ENCODE data around the gene HIVEP1.

Gene HIVEP1

GRCh38 chr6:12012038-12012557 lies at the start of gene HIVEP1:
TSS of gene HIVEP1 (plus strand) at chr6:12012312. CDS start at chr6:12015629, 3,317 bp downstream.
- no peak for DNase-seq

GRCh38 chr6:11963756-11964500 lies 48.2 kb upstream of the HIVEP1 start:
- DNase-seq: no peak

- no peak for DNase-seq
These were observed 47.3 kb upstream of the HIVEP1 start for GRCh38 chr6:11964729-11965335.

- DNase-seq: no peak
These were observed 46.6 kb upstream of the HIVEP1 start for GRCh38 chr6:11965499-11965898.

GRCh38 chr6:11968241-11968806 lies 43.8 kb upstream of the HIVEP1 start:
- DNase-seq: no peak

- no peak for DNase-seq
These were observed 43.0 kb upstream of the HIVEP1 start for GRCh38 chr6:11969092-11969491.

- DNase-seq: no peak
These were observed 42.0 kb upstream of the HIVEP1 start for GRCh38 chr6:11970114-11970513.

GRCh38 chr6:11971154-11971553 lies 41.0 kb upstream of the HIVEP1 start:
- no peak for DNase-seq

GRCh38 chr6:11972270-11972669 lies 39.8 kb upstream of the HIVEP1 start:
- no peak for DNase-seq

GRCh38 chr6:11972806-11973205 lies 39.3 kb upstream of the HIVEP1 start:
- DNase-seq: no peak

- DNase-seq: no peak
These were observed 38.9 kb upstream of the HIVEP1 start for GRCh38 chr6:11973238-11973637.

- no peak for DNase-seq
These were observed 38.0 kb upstream of the HIVEP1 start for GRCh38 chr6:11974089-11974488.

- DNase-seq: no peak
These were observed 36.6 kb upstream of the HIVEP1 start for GRCh38 chr6:11975353-11975977.

- DNase-seq: no peak
These were observed 35.6 kb upstream of the HIVEP1 start for GRCh38 chr6:11976489-11976888.

GRCh38 chr6:11977193-11977592 lies 34.9 kb upstream of the HIVEP1 start:
- no peak for DNase-seq

- DNase-seq: no peak
These were observed 34.4 kb upstream of the HIVEP1 start for GRCh38 chr6:11977738-11978137.

GRCh38 chr6:11978169-11978987 lies 33.7 kb upstream of the HIVEP1 start:
- DNase-seq: no peak

- no peak for DNase-seq
These were observed 32.2 kb upstream of the HIVEP1 start for GRCh38 chr6:11979866-11980265.

GRCh38 chr6:11983306-11983705 lies 28.8 kb upstream of the HIVEP1 start:
- DNase-seq: no peak

GRCh38 chr6:11987386-11987785 lies 24.7 kb upstream of the HIVEP1 start:
- DNase-seq: no peak

GRCh38 chr6:11989386-11989785 lies 22.7 kb upstream of the HIVEP1 start:
- no peak for DNase-seq

- no peak for DNase-seq
These were observed 20.0 kb upstream of the HIVEP1 start for GRCh38 chr6:11992086-11992485.
